Prostate gland (tissue), 2 donors: ENCODE measurements around the gene CYB561A3.

ENCODE experiments used
- POLR2A ChIP-seq: fragments of 450-650 bp; IDR thresholded peaks from one replicate; pipeline ENCODE4 v1.6.1; 2016; ENCODE audit warnings: antibody characterized with exemption, mild to moderate bottlenecking
- POLR2AphosphoS5 ChIP-seq: sonication (generic); formaldehyde crosslinking; IDR thresholded peaks from one replicate; pipeline ENCODE4 v1.6.1; 2017; ENCODE audit warnings: antibody characterized with exemption
- TF ChIP-seq, protein P1 (sequence below), 4 experiments: fragments of 200-600 bp in 2 of 4; fragments of 450-650 bp in 2 of 4; sonication (generic) in 2 of 4; IDR thresholded peaks; 1 replicate in 3 of 4; 2 replicates in 1 of 4; pipeline ENCODE4 v1.5.1; 2016 to 2019; ENCODE audit warnings: antibody characterized with exemption in 4 of 4, mild to moderate bottlenecking in 2 of 4, moderate library complexity in 2 of 4

DNA sequence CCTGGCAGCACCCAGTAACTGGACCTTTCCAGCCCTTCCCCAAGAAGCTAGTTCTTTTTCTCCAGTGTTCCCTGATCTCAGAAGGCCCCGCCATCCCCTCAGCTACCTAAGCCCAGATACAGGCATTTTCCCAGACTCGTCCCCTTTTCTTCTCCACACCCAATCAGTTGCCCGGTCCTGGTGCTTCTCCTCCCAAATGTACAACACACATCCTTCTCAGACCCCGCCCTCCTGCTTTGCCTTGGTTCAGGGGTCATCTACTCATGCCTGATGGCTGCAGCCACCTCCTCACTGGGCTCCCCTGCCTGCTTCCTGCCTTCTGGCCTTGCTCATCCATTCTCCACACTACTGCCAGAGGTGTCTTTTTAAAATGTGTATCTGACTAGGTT is 22.2 kb downstream of the CYB561A3 start:
- TF ChIP-seq, protein P1, sequence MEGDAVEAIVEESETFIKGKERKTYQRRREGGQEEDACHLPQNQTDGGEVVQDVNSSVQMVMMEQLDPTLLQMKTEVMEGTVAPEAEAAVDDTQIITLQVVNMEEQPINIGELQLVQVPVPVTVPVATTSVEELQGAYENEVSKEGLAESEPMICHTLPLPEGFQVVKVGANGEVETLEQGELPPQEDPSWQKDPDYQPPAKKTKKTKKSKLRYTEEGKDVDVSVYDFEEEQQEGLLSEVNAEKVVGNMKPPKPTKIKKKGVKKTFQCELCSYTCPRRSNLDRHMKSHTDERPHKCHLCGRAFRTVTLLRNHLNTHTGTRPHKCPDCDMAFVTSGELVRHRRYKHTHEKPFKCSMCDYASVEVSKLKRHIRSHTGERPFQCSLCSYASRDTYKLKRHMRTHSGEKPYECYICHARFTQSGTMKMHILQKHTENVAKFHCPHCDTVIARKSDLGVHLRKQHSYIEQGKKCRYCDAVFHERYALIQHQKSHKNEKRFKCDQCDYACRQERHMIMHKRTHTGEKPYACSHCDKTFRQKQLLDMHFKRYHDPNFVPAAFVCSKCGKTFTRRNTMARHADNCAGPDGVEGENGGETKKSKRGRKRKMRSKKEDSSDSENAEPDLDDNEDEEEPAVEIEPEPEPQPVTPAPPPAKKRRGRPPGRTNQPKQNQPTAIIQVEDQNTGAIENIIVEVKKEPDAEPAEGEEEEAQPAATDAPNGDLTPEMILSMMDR (IDR thresholded peaks at IDR 0.05): no peak
- TF ChIP-seq POLR2A: no peak
- no peak for TF ChIP-seq POLR2AphosphoS5
